Heart left ventricle (tissue), 16 donors: Measurements from ENCODE around the gene SH2D3C. TPM values are rescaled to one million over a fixed set of nuclear protein-coding genes. Genes with fewer than 3 reads are reported as not detected.
"Not testable (repeated sequence)": the region's sequence is repeated elsewhere in the genome, so short reads cannot be mapped to it uniquely, and the experiment has no call there.

ENCODE experiments used
- ATAC-seq, 4 donors: fragments of 200-7000 bp; cut with Tn5 transposase; one replicate each; pipeline ENCODE4 v1.9.1; 2020 to 2022; ENCODE audit warnings: moderate library complexity in 4 of 4, mild to moderate bottlenecking in 3 of 4, moderate number of reproducible peaks in 1 of 4
- DNase-seq, 5 donors: peaks; one replicate each; pipeline ENCODE4 v3.0.0-alpha.2; 2020
- H3K27ac ChIP-seq, 12 donors: fragments of 200-600 bp; sonication (generic) in 4 of 12; one replicate each; pipeline versions ENCODE4 v1.5.0 to v1.8.0; 2016 to 2022; ENCODE audit warnings: mild to moderate bottlenecking in 2 of 12
- H3K27me3 ChIP-seq, 9 donors: fragments of 200-600 bp; sonication (generic) in 2 of 9; one replicate each; pipeline versions ENCODE4 v1.5.1 to v1.8.0; 2016 to 2022; ENCODE audit warnings: mild to moderate bottlenecking in 3 of 9
- H3K36me3 ChIP-seq, 9 donors: fragments of 200-600 bp; sonication (generic) in 2 of 9; one replicate each; pipeline versions ENCODE4 v1.5.0 to v1.8.0; 2018 to 2022; ENCODE audit warnings: mild to moderate bottlenecking in 2 of 9
- H3K4me1 ChIP-seq, 12 donors: fragments of 200-600 bp; sonication (generic) in 4 of 12; one replicate each; pipeline versions ENCODE4 v1.5.0 to v1.8.0; 2016 to 2022; ENCODE audit warnings: mild to moderate bottlenecking in 3 of 12
- H3K4me3 ChIP-seq, 12 donors: fragments of 200-600 bp; sonication (generic) in 4 of 12; one replicate each; pipeline versions ENCODE4 v1.5.0 to v1.8.0; 2017 to 2022; ENCODE audit warnings: mild to moderate bottlenecking in 9 of 12, moderate library complexity in 4 of 12
- H3K9me3 ChIP-seq, 12 donors: fragments of 200-600 bp; sonication (generic) in 4 of 12; one replicate each; pipeline versions ENCODE4 v1.5.0 to v1.8.0; 2016 to 2022; ENCODE audit warnings: mild to moderate bottlenecking in 1 of 12
- POLR2A ChIP-seq, 2 donors: fragments of 450-650 bp; IDR thresholded peaks; one replicate each; pipeline ENCODE4 v1.6.1; 2017; ENCODE audit warnings: antibody characterized with exemption in 2 of 2, mild to moderate bottlenecking in 2 of 2, moderate library complexity in 2 of 2
- WGBS, 4 donors: extraction: QIAGEN DNeasy Blood & Tissue Kit in 2 of 4; methylation state at CpG; one replicate each; pipeline versions ENCODE4 v1.1.5 to v1.1.7; 2013 to 2018; 5-methylcytosine and 5-hydroxymethylcytosine counted together
- intact Hi-C, 10 donors: fragments of 100-400 bp; cut with DNase I; formaldehyde crosslinking; loops; one replicate each; pipeline versions ENCODE4 v1.11.1 to v1.14.2; 2022
- polyA plus RNA-seq, 2 donors: library from polyadenylated mRNA; stranded (reverse); fragments of 200-250 nt; gene quantifications; one replicate each; pipeline ENCODE4 v1.2.3, GENCODE V29; 2013
- total RNA-seq, 9 donors: library from RNA; depleted of rRNA in 2 of 9; stranded (reverse); fragments of >200 nt in 2 of 9; fragmentation: NEBNext Ultra II Directional in 3 of 9; extraction: Animal tissue kit (Norgen Biotek cat#: 25700) in 3 of 9; gene quantifications; one replicate each; pipeline versions ENCODE4 v1.1.0 to v1.2.4, GENCODE V29; 2016 to 2023
- TF ChIP-seq, protein P1 (sequence below), 12 donors: fragments of 200-600 bp; sonication (generic) in 4 of 12; IDR thresholded peaks; one replicate each; pipeline versions ENCODE4 v1.5.0 to v1.8.0; 2018 to 2022; ENCODE audit warnings: antibody characterized with exemption in 12 of 12, mild to moderate bottlenecking in 5 of 12
- donor health status: ischemic (EF 13 %, LVEDD 7.1; RV severe dilation, severe dysfunction).
- donor health status: healthy with polysubstance abuse.
- donor health status: DM: no; HTN: yes; CAD: no.
- donor health status: DM: no; HTN: no; CAD: no.
- donor health status: ischemic (EF 25% LVEDD 6.9; RV normal size, moderate dysfunction).
- donor health status: ischemic (EF 25% LVEDD 5.7; RV mildly dilated, moderate dysfunction).
- donor health status: healthy.
- donor health status: DM: yes; HTN: yes; CAD: no.
- donor health status: ischemic (EF 35%, LVEDD 5.7; RV mildly dilated, moderate dysfunction).
- donor health status: nonischemic (EF 11% LVEDD 7.7; RV severe dilation, severe dysfunction).
- donor health status: DM: yes; HTN: yes; CAD: no.
- donor health status: PGD.
- donor health status: ischemic (EF 29% LVEDD 5.4; RV normal size, mild dysfunction).
- donor health status: nonischemic (EF 23%, LVEDD 6.1; RV moderate dilation, normal function).

SH2D3C gene
- total and polyA plus RNA-seq, 11 donors = 13.7 to 38.9 (median 21.0) TPM

GRCh38 chr9:127781806-127782205, 3.3 kb upstream of the SH2D3C start:
- no peak for DNase-seq
- Histone ChIP-seq H3K36me3 (peaks cover 0 to 3% (median 0%) of the 10 kb centered on the region in 9 donors), H3K4me3 (no peak overlapping the region), H3K27ac (peak overlapping the region in 1 of 12 donors; percentile 97), H3K27me3 (no peaks in the 10 kb centered on the region), H3K4me1 (peaks cover 0 to 74% (median 36%) of the 10 kb centered on the region in 12 donors), H3K9me3 (no peaks in the 10 kb centered on the region)
- TF ChIP-seq, protein P1, sequence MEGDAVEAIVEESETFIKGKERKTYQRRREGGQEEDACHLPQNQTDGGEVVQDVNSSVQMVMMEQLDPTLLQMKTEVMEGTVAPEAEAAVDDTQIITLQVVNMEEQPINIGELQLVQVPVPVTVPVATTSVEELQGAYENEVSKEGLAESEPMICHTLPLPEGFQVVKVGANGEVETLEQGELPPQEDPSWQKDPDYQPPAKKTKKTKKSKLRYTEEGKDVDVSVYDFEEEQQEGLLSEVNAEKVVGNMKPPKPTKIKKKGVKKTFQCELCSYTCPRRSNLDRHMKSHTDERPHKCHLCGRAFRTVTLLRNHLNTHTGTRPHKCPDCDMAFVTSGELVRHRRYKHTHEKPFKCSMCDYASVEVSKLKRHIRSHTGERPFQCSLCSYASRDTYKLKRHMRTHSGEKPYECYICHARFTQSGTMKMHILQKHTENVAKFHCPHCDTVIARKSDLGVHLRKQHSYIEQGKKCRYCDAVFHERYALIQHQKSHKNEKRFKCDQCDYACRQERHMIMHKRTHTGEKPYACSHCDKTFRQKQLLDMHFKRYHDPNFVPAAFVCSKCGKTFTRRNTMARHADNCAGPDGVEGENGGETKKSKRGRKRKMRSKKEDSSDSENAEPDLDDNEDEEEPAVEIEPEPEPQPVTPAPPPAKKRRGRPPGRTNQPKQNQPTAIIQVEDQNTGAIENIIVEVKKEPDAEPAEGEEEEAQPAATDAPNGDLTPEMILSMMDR (IDR thresholded peaks at IDR 0.05) = no peak
- no peak for TF ChIP-seq POLR2A (IDR thresholded peaks at IDR 0.05)
- ATAC-seq = no peak
- intact Hi-C loops = loop anchor here in 4 of 10 donors (2.0 to 5.0 kb wide), 5 partner anchors 15 to 280 kb away; partner anchors contain the start of gene TOR2A (in 1 of the 4)
- 88 to 97% (median 95%) methylated on average over 3 to 4 of the region's 4 CpGs for WGBS, 4 donors

GRCh38 chr9:127780909-127781308, 2.4 kb upstream of the SH2D3C start:
- not testable (repeated sequence) for H3K9me3 ChIP-seq, H3K27me3 ChIP-seq, DNase-seq, ATAC-seq, H3K36me3 ChIP-seq, H3K4me3 ChIP-seq
- H3K27ac ChIP-seq = peak overlapping the region in 1 of 12 donors; percentile 94
- intact Hi-C loops = loop anchor here in 3 of 10 donors (5.0 kb wide), 3 partner anchors 44 to 279 kb away; partner anchors contain the start of gene TOR2A (in 1 of the 3)
- WGBS, 4 donors = 87 to 98% (median 93%) methylated on average over 9 of the region's 9 CpGs
- peaks cover 0 to 83% (median 34%) of the 10 kb centered on the region in 12 donors for H3K4me1 ChIP-seq

DNA sequence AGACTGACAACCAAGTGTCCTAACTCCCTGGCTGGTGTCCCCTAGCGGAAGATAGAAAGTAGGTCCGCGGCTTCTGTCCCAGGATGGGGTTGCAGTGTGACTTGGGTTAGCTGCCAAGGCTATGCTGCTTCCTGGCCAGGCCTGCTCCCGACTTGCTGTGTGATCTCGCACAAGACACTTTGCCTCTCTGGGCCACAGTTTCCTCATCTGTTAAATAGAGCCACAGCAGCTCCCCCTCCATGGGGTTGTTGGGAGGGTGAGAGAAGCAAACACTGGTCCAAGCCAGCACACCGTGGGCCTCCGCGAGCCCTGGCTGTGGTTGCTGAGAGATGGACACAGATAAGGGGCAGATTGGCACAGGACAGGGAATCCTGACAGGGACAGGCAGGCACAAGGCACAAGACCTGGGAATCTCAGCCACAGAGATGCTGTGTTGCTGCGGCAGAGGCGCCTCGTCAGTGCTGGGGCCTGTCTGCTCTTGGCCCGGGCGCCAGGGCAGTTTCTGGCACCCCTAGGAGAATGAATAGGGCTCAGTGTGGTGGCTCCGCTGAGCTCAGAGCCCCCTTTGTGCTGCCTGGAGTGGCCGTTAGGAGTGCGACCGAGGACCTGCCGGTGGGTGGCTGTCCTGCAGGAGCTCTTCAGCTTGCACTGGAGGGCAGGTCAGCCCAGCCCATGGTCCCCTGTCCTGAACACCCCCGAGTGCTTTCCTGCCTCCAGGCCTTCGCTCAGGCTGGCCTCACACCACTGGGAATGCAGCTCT, 1.8 kb upstream of the SH2D3C start:
- intact Hi-C loops = loop anchor here in 3 of 10 donors (5.0 kb wide), 3 partner anchors 43 to 278 kb away; partner anchors contain the start of gene TOR2A (in 1 of the 3)
- ATAC-seq = no peak
- TF ChIP-seq POLR2A (IDR thresholded peaks at IDR 0.05) = no peak
- TF ChIP-seq, protein P1 (IDR thresholded peaks at IDR 0.05) = no peak
- WGBS, 4 donors = 76 to 79% (median 78%) methylated on average over 15 to 20 of the region's 20 CpGs
- Histone ChIP-seq H3K9me3 (no peaks in the 10 kb centered on the region), H3K4me3 (no peak overlapping the region), H3K36me3 (no peaks in the 10 kb centered on the region), H3K4me1 (peaks cover 0 to 88% (median 34%) of the 10 kb centered on the region in 12 donors), H3K27ac (peak overlapping the region in 5 of 12 donors; percentile 13 to 94 (median 43)), H3K27me3 (no peaks in the 10 kb centered on the region)
- no peak for DNase-seq

- H3K4me1 ChIP-seq = peaks cover 0 to 82% (median 30%) of the 10 kb centered on the region in 12 donors
- peak in 1 of 5 donors; percentile 23 for DNase-seq
- peak overlapping the region in 3 of 12 donors; percentile 49 to 63 (median 56) for H3K4me3 ChIP-seq
These were observed 893 bp upstream of the SH2D3C start for GRCh38 chr9:127779136-127779981.

More at GRCh38 chr9:127779136-127779981, 893 bp upstream of the SH2D3C start:
- Histone ChIP-seq H3K36me3 (no peaks in the 10 kb centered on the region), H3K27me3 (no peaks in the 10 kb centered on the region), H3K9me3 (no peaks in the 10 kb centered on the region), H3K27ac (peak overlapping the region in 11 of 12 donors; percentile 43 to 94 (median 73))
- 60 to 68% (median 62%) methylated on average over 13 to 17 of the region's 17 CpGs for WGBS, 4 donors
- TF ChIP-seq, protein P1 (IDR thresholded peaks at IDR 0.05) = no peak
- no peak for TF ChIP-seq POLR2A (IDR thresholded peaks at IDR 0.05)
- peak in 3 of 4 donors; percentile 3 to 31 (median 22) for ATAC-seq
- intact Hi-C loops = no loop called here
